Neutrophil (primary cell): Measurements from ENCODE around the gene RNF141.

Experiments used
- H3K27ac ChIP-seq: fragments of 200-600 bp; sonication (generic); 2 replicates; pipeline ENCODE4 v1.5.1; 2016; ENCODE audit warnings: mild to moderate bottlenecking, moderate library complexity
- H3K27me3 ChIP-seq: fragments of 200-600 bp; sonication (generic); 2 replicates; pipeline ENCODE4 v1.6.0; 2016; ENCODE audit warnings: mild to moderate bottlenecking
- H3K36me3 ChIP-seq: fragments of 200-600 bp; sonication (generic); 2 replicates; pipeline ENCODE4 v1.5.1; 2017
- H3K4me1 ChIP-seq, 2 experiments: fragments of 200-600 bp in 1 of 2; sonication (generic) in 1 of 2; 1 replicate in 1 of 2; 2 replicates in 1 of 2; pipeline versions ENCODE4 v1.5.1 to v1.6.1; 2013 to 2016; ENCODE audit warnings: low read depth in 1 of 2, low read length in 1 of 2, mild to moderate bottlenecking in 1 of 2, moderate library complexity in 1 of 2; ENCODE audit not compliant: control insufficient read depth in 1 of 2, insufficient read depth in 1 of 2
- H3K4me3 ChIP-seq, 2 experiments: fragments of 200-600 bp in 1 of 2; sonication (generic) in 1 of 2; 1 replicate in 1 of 2; 2 replicates in 1 of 2; pipeline ENCODE4 v1.5.1; 2013 to 2016; ENCODE audit warnings: low read depth in 1 of 2, low read length in 1 of 2, mild to moderate bottlenecking in 1 of 2, moderate library complexity in 1 of 2
- H3K9me3 ChIP-seq: fragments of 200-600 bp; sonication (generic); 2 replicates; pipeline ENCODE4 v1.5.1; 2016
- TF ChIP-seq, protein P1 (sequence below): fragments of 200-600 bp; sonication (generic); IDR thresholded peaks from 2 replicates; pipeline ENCODE4 v1.5.1; 2016; ENCODE audit warnings: antibody characterized with exemption

RNF141 gene

DNA sequence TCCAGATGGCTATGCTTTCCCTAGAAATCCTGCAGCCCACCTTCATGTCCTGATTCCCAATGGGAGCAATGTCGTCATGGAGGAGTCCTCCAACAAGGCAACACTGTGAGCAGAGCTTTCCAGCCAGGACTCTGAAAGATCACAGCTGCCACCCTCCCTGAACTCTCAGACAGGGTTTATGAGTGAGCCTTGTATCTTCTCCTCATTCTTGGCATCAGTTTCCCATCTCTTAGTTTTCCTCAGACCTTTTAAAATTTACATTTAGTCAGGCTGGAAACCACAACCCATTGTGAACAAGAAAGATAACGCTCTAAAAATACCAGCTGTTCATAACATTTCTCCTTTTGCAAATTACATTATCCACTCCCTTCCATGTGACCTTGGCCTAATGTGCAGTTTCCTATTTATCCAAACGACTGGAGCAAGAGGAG lies 43.1 kb upstream of the RNF141 start:
- TF ChIP-seq, protein P1, sequence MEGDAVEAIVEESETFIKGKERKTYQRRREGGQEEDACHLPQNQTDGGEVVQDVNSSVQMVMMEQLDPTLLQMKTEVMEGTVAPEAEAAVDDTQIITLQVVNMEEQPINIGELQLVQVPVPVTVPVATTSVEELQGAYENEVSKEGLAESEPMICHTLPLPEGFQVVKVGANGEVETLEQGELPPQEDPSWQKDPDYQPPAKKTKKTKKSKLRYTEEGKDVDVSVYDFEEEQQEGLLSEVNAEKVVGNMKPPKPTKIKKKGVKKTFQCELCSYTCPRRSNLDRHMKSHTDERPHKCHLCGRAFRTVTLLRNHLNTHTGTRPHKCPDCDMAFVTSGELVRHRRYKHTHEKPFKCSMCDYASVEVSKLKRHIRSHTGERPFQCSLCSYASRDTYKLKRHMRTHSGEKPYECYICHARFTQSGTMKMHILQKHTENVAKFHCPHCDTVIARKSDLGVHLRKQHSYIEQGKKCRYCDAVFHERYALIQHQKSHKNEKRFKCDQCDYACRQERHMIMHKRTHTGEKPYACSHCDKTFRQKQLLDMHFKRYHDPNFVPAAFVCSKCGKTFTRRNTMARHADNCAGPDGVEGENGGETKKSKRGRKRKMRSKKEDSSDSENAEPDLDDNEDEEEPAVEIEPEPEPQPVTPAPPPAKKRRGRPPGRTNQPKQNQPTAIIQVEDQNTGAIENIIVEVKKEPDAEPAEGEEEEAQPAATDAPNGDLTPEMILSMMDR, result no peak
- Histone ChIP-seq H3K4me1 (peaks cover 52 to 60% of the 10 kb centered on the region in 2 experiments), H3K36me3 (peaks cover 30% of the 10 kb centered on the region), H3K4me3 (peak overlapping the region in 1 of 2 experiments; percentile 6), H3K9me3 (no peaks in the 10 kb centered on the region), H3K27me3 (no peaks in the 10 kb centered on the region), H3K27ac (peak overlapping the region; percentile 92)

DNA sequence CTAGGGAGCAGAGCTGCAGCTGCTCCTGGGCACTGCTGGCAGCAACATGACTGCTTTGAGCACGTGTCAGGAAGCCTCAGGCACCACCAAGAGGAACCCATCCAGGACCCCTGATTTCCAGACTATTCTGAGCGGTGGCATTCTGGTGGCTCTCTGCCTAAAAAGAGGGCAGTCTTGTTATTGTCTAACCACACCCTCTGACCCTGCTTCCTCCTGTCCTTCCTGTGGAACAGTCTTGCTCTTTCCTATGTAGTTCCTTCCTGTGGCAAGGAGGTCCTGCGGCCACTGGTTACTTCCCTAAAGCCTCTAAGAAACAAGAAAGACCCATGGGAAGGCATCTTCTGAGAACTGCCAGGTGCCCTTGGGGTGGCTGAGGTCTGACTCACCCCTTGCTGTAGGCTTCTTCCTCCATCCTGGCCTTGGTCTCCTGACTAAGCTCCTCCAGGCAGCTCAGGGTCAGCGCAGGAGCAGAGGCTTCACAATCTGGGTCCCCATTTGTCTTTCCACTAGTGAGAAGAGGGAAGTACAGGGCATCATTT lies 40.6 kb upstream of the RNF141 start:
- Histone ChIP-seq H3K27me3 (no peaks in the 10 kb centered on the region), H3K9me3 (no peaks in the 10 kb centered on the region), H3K27ac (peak overlapping the region; percentile 92), H3K4me3 (peak overlapping the region; percentile 3 to 54), H3K36me3 (peaks cover 36% of the 10 kb centered on the region), H3K4me1 (peaks cover 59 to 73% of the 10 kb centered on the region in 2 experiments)
- TF ChIP-seq, protein P1, result peak; percentile 57

DNA sequence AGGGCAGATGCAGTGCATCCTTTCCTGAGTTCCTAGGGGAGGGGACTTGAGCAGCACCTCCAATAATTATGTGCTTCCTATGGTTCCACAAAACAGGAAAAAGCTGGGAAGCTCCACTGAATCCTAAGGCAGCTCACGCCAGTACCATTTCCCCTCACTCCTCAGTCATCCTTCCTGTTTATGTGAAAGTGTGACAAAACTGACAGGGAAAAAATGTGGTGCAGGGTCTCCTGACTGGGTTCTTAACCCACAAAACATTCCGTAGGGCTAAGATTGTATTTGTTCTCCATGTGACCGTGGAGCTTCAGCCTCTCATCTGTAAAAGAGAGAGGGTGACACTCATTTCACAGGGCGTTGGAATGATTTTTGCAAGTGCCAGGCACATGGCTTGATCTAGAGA lies 39.6 kb upstream of the RNF141 start:
- Histone ChIP-seq H3K4me1 (peaks cover 59 to 73% of the 10 kb centered on the region in 2 experiments), H3K27ac (peak overlapping the region; percentile 92)
- TF ChIP-seq, protein P1, result no peak

DNA sequence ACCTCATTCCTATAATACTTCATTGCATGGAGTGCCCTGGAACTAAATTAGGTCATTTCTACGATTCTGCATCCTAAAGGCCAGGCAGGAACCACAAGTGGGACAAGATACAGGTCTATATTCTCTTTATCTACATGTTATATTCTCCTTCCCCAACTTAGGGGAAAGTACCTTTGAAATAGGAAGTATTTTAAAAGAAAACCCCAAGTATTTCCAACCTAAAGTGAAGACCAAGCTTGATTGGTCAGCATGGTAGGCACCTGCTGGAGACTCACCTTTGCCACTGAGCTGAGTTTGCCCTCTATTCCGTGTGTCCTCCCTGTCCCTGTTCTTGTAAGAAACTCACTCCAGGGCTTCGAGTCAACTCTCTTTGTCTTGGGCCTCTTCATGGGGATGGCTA lies 38.7 kb upstream of the RNF141 start:
- Histone ChIP-seq H3K27me3 (no peaks in the 10 kb centered on the region), H3K4me1 (peaks cover 59 to 70% of the 10 kb centered on the region in 2 experiments), H3K4me3 (peak overlapping the region in 1 of 2 experiments; percentile 54)

More for the DNA sequence above, 39.6 kb upstream of the RNF141 start:
- Histone ChIP-seq H3K4me3 (peak overlapping the region; percentile 3 to 54), H3K9me3 (no peaks in the 10 kb centered on the region), H3K36me3 (peaks cover 43% of the 10 kb centered on the region), H3K27me3 (no peaks in the 10 kb centered on the region)

DNA sequence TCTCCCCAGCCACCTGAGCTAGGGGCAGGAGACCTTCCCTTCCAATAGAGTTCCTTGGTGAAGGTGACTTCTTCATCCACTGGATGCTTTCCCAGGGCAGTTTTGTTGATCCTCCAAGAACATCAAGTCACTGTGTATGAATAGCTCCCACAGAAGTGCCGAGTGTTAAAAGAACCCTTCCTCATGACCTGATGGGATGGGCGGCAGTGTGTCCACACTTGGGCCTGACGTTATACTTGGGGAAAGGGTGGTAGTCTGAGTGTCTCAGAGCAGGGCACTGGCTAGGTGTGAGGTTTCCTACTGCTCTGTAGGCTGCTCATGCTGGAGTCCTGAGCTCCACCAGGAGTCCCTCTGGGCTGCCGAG lies 35.0 kb upstream of the RNF141 start:
- H3K27ac ChIP-seq, result no peak overlapping the region
- H3K4me3 ChIP-seq, result no peak overlapping the region
- H3K4me1 ChIP-seq, result peaks cover 27 to 38% of the 10 kb centered on the region in 2 experiments
- H3K36me3 ChIP-seq, result peaks cover 71% of the 10 kb centered on the region
- no peaks in the 10 kb centered on the region for H3K27me3 ChIP-seq
- no peaks in the 10 kb centered on the region for H3K9me3 ChIP-seq
- TF ChIP-seq, protein P1, result no peak

More for the DNA sequence above, 38.7 kb upstream of the RNF141 start:
- Histone ChIP-seq H3K27ac (peak overlapping the region; percentile 92), H3K9me3 (no peaks in the 10 kb centered on the region), H3K36me3 (peaks cover 53% of the 10 kb centered on the region)
- TF ChIP-seq, protein P1, result no peak
